Fibroblast of the aortic adventitia (primary cell): ENCODE data around the gene PDGFA. TPM values are rescaled to one million over a fixed set of nuclear protein-coding genes. Genes with fewer than 3 reads are reported as not detected.

Experiments used
- DNase-seq: peaks from one replicate; pipeline ENCODE4 v3.0.0-alpha.2; 2010; ENCODE audit warnings: low read depth
- H3K4me3 ChIP-seq: 2 replicates; pipeline ENCODE4 v1.5.1; 2011; ENCODE audit warnings: low read depth, mild to moderate bottlenecking, control low read depth, low read length, moderate library complexity
- total RNA-seq: library from RNA; depleted of rRNA; stranded (reverse); fragments of >200 nt; gene quantifications from 2 replicates; pipeline ENCODE4 v1.2.3, GENCODE V29; 2012; ENCODE audit warnings: low replicate concordance
- TF ChIP-seq, protein P1 (sequence below): IDR thresholded peaks from 2 replicates; pipeline ENCODE4 v1.5.1; 2011; ENCODE audit warnings: mild to moderate bottlenecking, low read length, control low read depth, inconsistent platforms; ENCODE audit not compliant: insufficient read depth

The PDGFA gene
- total RNA-seq, 1 donor = 4.1 TPM

DNA sequence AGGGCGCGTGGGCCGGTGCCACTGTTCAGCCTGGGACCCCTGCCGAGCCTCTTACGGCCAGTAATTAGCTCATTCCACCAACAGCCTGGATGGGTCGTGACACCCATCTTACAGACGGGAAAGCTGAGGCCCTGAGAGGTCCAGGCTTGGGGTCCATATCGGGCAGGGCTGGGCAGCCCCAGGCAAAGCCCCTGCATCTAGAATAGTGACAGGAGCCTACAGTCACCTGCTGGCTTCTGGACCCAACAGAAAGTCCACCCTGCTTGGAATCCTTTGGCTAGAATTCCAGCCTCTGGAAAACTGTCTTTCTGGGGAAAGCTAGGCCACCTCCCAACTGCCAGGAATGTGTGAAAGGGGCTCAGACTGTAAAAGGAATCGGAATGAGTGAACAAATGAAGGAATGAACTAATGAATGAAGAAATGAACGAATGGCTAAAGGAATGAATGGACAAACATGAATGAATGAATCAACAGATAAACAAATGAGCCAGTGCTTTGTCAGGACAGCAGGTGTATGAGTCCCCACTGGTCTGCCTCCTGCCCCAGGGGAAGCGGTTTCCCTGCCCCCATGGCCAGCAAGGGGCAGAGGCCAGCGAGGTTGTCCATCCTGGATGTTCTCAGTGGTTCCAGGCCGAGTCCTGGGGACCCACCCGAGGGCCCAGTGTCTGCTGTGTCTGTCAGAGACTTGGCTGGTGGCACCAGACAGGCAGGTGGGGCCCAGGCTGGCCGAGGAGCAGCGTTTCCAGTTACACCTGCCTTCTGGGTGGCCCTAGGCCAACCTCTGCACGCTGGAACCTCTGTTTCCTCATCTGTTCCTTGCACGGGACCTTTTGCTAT lies 24.1 kb upstream of the PDGFA start:
- no peak overlapping the region for H3K4me3 ChIP-seq
- no peak for DNase-seq
- TF ChIP-seq, protein P1, sequence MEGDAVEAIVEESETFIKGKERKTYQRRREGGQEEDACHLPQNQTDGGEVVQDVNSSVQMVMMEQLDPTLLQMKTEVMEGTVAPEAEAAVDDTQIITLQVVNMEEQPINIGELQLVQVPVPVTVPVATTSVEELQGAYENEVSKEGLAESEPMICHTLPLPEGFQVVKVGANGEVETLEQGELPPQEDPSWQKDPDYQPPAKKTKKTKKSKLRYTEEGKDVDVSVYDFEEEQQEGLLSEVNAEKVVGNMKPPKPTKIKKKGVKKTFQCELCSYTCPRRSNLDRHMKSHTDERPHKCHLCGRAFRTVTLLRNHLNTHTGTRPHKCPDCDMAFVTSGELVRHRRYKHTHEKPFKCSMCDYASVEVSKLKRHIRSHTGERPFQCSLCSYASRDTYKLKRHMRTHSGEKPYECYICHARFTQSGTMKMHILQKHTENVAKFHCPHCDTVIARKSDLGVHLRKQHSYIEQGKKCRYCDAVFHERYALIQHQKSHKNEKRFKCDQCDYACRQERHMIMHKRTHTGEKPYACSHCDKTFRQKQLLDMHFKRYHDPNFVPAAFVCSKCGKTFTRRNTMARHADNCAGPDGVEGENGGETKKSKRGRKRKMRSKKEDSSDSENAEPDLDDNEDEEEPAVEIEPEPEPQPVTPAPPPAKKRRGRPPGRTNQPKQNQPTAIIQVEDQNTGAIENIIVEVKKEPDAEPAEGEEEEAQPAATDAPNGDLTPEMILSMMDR = no peak

DNA sequence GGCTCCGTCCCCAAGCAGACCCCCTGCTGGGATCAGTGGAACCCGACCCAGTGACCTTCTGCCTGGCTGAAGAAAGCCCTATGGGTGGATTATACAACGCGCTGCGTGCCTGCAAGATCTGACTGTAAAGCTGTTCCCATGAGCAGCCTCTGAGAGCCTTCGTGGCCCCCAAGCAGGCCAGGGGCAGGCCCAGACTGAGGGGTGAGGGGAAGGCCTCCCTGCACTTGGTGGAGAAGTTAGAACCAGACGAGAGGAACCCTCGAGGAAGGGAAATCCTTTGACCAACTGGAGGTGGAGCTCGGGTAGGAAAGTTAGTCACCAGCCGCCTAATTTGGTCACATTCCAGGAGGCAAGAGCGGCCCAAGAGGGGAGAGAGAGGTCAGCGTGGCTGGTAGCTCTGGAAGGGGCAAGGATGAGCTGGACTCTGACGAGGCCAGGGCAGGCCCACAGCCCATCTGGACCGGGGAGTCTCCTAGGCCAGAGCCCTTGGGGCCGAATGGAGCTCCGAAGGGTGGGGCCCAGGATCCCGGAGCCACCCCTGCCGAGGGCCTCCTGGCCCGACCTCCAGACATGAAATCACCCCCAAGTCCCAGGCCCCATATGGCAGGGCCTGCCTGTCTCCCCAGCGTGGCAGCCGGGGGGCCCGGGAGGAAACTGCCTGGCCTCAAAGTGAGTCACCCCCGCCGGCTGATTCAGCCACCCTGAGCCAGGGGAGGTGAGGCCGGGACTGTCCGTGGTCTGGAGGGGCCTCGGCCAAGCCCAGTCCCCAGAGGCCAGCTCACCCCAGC lies 23.3 kb upstream of the PDGFA start:
- no peak overlapping the region for H3K4me3 ChIP-seq
- TF ChIP-seq, protein P1 = no peak
- DNase-seq = peak; percentile 86

DNA sequence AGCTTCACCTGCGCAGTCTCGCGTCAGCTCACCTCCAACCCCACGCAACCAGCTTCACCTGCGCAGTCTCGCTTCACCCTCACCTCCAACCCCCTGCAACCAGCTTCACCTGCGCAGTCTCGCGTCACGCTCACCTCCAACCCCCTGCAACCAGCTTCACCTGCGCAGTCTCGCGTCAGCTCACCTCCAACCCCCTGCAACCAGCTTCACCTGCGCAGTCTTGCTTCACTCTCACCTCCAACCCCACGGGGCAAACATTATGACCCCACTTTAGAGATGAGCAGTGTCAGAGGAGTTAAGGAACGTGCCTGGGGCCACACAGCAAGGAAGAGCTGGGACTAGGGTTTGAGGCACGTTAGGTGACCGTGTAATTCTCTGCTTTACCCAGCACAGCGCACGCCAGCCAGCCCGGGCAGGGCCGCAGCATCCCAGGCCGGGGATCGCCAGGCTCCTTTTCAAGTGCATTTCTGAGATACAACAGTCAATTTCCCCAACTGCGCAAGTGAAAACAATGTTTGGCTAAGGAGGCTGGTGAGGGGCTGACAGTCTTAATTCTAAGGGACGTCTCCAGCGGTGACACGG lies 22.6 kb upstream of the PDGFA start:
- no peak for DNase-seq
- TF ChIP-seq, protein P1 = no peak
- H3K4me3 ChIP-seq = no peak overlapping the region

DNA sequence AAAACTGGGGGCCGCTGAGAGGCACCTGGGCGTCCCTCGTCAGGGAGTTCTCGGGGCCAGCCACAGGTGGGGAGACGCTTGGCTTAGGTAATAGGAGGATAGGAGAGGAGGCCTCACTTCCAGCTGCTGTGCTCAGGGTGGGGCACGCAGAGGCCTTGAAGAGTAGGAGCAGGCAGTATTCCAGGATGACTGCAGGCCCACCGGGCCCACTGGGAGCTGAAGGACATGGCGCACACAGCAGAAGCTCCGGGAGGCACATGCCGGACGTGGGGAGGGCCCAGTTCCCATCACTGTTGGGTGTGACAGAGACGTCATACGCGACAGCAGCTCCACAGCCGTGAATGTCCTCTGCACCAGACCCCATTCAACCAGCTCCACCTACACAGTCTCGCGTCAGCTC lies 22.0 kb upstream of the PDGFA start:
- no peak overlapping the region for H3K4me3 ChIP-seq
- TF ChIP-seq, protein P1 = no peak
- DNase-seq = no peak

DNA sequence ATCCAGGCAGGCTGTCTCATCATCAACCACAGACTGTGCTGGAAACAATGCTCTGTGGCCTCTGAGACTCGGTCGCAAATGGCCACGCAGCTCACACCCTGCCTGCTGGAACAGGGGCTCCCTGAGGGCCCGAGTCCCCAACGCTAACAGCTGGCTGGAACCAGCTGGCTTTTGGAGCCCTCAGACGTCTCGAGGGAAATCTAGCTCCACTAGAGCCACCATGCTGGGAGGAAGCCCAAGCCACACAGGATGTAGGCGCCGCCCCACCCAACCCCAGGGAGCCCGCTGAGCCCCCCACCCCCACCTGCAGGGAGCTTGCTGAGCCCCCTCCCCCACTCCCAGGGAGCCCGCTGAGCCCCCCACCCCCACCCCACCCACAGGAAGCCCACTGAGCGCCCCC lies 21.4 kb upstream of the PDGFA start:
- TF ChIP-seq, protein P1 = no peak
- no peak for DNase-seq
- no peak overlapping the region for H3K4me3 ChIP-seq

DNA sequence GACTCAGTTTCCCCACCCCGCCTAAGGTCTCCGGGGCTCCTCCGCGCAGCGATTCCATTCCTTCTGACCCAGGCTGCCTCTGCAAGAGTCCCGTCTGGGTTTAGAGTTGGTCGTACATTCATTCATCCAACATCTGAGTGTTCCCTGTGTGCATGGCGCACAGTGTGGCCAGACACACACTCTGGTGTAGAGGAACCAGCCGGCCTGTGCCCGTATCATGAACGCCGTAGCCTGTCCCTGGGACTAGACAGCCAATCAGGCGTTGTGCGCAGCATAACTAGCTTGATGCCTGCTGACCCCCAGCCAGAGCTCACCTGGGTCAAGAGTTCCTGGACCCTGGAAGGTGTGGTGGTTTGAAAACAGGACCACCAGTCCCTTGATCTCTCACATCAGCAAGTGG lies 20.9 kb upstream of the PDGFA start:
- DNase-seq = no peak
- TF ChIP-seq, protein P1 = no peak
- H3K4me3 ChIP-seq = no peak overlapping the region
